Duodenal mucosa (tissue), 2 donors: ENCODE results near the gene PRSS22.

ENCODE experiments used
- H3K27ac ChIP-seq: one replicate; pipeline ENCODE4 v1.7.0; 2013; ENCODE audit warnings: low read depth, low read length
- H3K27me3 ChIP-seq, 2 donors: one replicate each; pipeline ENCODE4 v1.7.0; 2013; ENCODE audit warnings: low read length in 2 of 2, control low read depth in 1 of 2; ENCODE audit not compliant: insufficient read depth in 2 of 2, control insufficient read depth in 1 of 2
- H3K36me3 ChIP-seq, 2 donors: one replicate each; pipeline ENCODE4 v1.7.0; 2013; ENCODE audit warnings: low read length in 2 of 2, control low read depth in 1 of 2; ENCODE audit not compliant: insufficient read depth in 2 of 2, control insufficient read depth in 1 of 2
- H3K4me1 ChIP-seq, 2 donors: one replicate each; pipeline ENCODE4 v1.7.0; 2013; ENCODE audit warnings: low read length in 2 of 2, control low read depth in 1 of 2; ENCODE audit not compliant: insufficient read depth in 2 of 2, control insufficient read depth in 1 of 2
- H3K4me3 ChIP-seq, 2 donors: one replicate each; pipeline ENCODE4 v1.7.0; 2013; ENCODE audit warnings: low read length in 2 of 2, low read depth in 1 of 2
- H3K9ac ChIP-seq, 2 donors: one replicate each; pipeline ENCODE4 v1.7.0; 2013; ENCODE audit warnings: low read length in 2 of 2, low read depth in 1 of 2
- H3K9me3 ChIP-seq, 2 donors: one replicate each; pipeline ENCODE4 v1.7.0; 2013; ENCODE audit warnings: low read length in 2 of 2, control low read depth in 1 of 2; ENCODE audit not compliant: control insufficient read depth in 1 of 2

Gene PRSS22

GRCh38 chr16:2852731-2853507 is 5.1 kb downstream of the PRSS22 start:
- H3K27me3 ChIP-seq = peaks cover 0 to 6% of the 10 kb centered on the region in 2 donors
- peaks cover 0 to 6% of the 10 kb centered on the region in 2 donors for H3K4me1 ChIP-seq
- H3K36me3 ChIP-seq = no peaks in the 10 kb centered on the region
- peaks cover 0 to 2% of the 10 kb centered on the region in 2 donors for H3K9me3 ChIP-seq
- H3K27ac ChIP-seq = no peak overlapping the region
- no peak overlapping the region for H3K9ac ChIP-seq
- no peak overlapping the region for H3K4me3 ChIP-seq

GRCh38 chr16:2852003-2852730 is 5.8 kb downstream of the PRSS22 start:
- H3K4me3 ChIP-seq = no peak overlapping the region
- H3K9ac ChIP-seq = no peak overlapping the region
- H3K27me3 ChIP-seq = no peaks in the 10 kb centered on the region
- peaks cover 0 to 2% of the 10 kb centered on the region in 2 donors for H3K9me3 ChIP-seq
- H3K36me3 ChIP-seq = no peaks in the 10 kb centered on the region
- H3K4me1 ChIP-seq = no peaks in the 10 kb centered on the region
- H3K27ac ChIP-seq = no peak overlapping the region

- Histone ChIP-seq H3K36me3 (no peaks in the 10 kb centered on the region), H3K27me3 (no peaks in the 10 kb centered on the region), H3K4me1 (no peaks in the 10 kb centered on the region), H3K4me3 (no peak overlapping the region), H3K9ac (no peak overlapping the region), H3K9me3 (no peaks in the 10 kb centered on the region), H3K27ac (no peak overlapping the region)
Observed at GRCh38 chr16:2848933-2849725, 8.8 kb downstream of the PRSS22 start.

GRCh38 chr16:2846511-2847310 is 11.3 kb downstream of the PRSS22 start:
- no peak overlapping the region for H3K4me3 ChIP-seq
- no peak overlapping the region for H3K9ac ChIP-seq
- H3K27ac ChIP-seq = no peak overlapping the region
- no peaks in the 10 kb centered on the region for H3K36me3 ChIP-seq
- peaks cover 5 to 9% of the 10 kb centered on the region in 2 donors for H3K4me1 ChIP-seq
- no peaks in the 10 kb centered on the region for H3K9me3 ChIP-seq
- no peaks in the 10 kb centered on the region for H3K27me3 ChIP-seq

GRCh38 chr16:2845116-2845515 is 12.9 kb downstream of the PRSS22 start:
- Histone ChIP-seq H3K9ac (no peak overlapping the region), H3K27ac (no peak overlapping the region), H3K27me3 (peaks cover 0 to 3% of the 10 kb centered on the region in 2 donors), H3K4me1 (peaks cover 6 to 12% of the 10 kb centered on the region in 2 donors), H3K4me3 (no peak overlapping the region), H3K9me3 (no peaks in the 10 kb centered on the region), H3K36me3 (no peaks in the 10 kb centered on the region)

GRCh38 chr16:2843526-2843925 is 14.4 kb downstream of the PRSS22 start:
- Histone ChIP-seq H3K9me3 (no peaks in the 10 kb centered on the region), H3K27ac (no peak overlapping the region), H3K4me1 (peaks cover 6 to 12% of the 10 kb centered on the region in 2 donors), H3K4me3 (no peak overlapping the region), H3K27me3 (peaks cover 0 to 3% of the 10 kb centered on the region in 2 donors), H3K36me3 (no peaks in the 10 kb centered on the region), H3K9ac (no peak overlapping the region)

- Histone ChIP-seq H3K27ac (no peak overlapping the region), H3K9me3 (no peaks in the 10 kb centered on the region), H3K4me3 (peak overlapping the region; percentile 15 to 48), H3K27me3 (peaks cover 0 to 3% of the 10 kb centered on the region in 2 donors), H3K36me3 (no peaks in the 10 kb centered on the region), H3K9ac (no peak overlapping the region), H3K4me1 (peaks cover 6 to 12% of the 10 kb centered on the region in 2 donors)
Observed at GRCh38 chr16:2842340-2843000, 15.5 kb downstream of the PRSS22 start.

GRCh38 chr16:2841606-2842339 is 16.2 kb downstream of the PRSS22 start:
- Histone ChIP-seq H3K9ac (no peak overlapping the region), H3K27me3 (peaks cover 0 to 5% of the 10 kb centered on the region in 2 donors), H3K4me1 (peaks cover 6 to 12% of the 10 kb centered on the region in 2 donors), H3K27ac (no peak overlapping the region), H3K4me3 (peak overlapping the region; percentile 6 to 48), H3K36me3 (no peaks in the 10 kb centered on the region), H3K9me3 (no peaks in the 10 kb centered on the region)

GRCh38 chr16:2840914-2841313 is 17.1 kb downstream of the PRSS22 start:
- Histone ChIP-seq H3K27me3 (peaks cover 0 to 5% of the 10 kb centered on the region in 2 donors), H3K4me3 (no peak overlapping the region), H3K27ac (no peak overlapping the region)

More at GRCh38 chr16:2840914-2841313, 17.1 kb downstream of the PRSS22 start:
- H3K36me3 ChIP-seq = no peaks in the 10 kb centered on the region
- H3K9ac ChIP-seq = no peak overlapping the region
- peaks cover 10 to 16% of the 10 kb centered on the region in 2 donors for H3K4me1 ChIP-seq
- H3K9me3 ChIP-seq = no peaks in the 10 kb centered on the region
